Thymus (tissue), 11 donors: Measurements from ENCODE around the gene PAGR1. TPM values are rescaled to one million over a fixed set of nuclear protein-coding genes. Genes with fewer than 3 reads are reported as not detected.
"Not testable (repeated sequence)": the region's sequence is repeated elsewhere in the genome, so short reads cannot be mapped to it uniquely, and the experiment has no call there.

Experiments
- DNase-seq, 9 donors: peaks; one replicate each; pipeline ENCODE4 v3.0.0-alpha.2; 2013; ENCODE audit warnings: low spot score in 9 of 9, low read depth in 6 of 9, missing footprints in 1 of 9
- H3K27ac ChIP-seq, 2 donors: one replicate each; pipeline ENCODE4 v1.5.1; 2013; ENCODE audit warnings: control low read depth in 1 of 2, low read depth in 1 of 2, low read length in 1 of 2, mild to moderate bottlenecking in 1 of 2, moderate library complexity in 1 of 2
- H3K27me3 ChIP-seq, 2 donors: one replicate each; pipeline ENCODE4 v1.5.1; 2013; ENCODE audit warnings: low read length in 1 of 2; ENCODE audit not compliant: control insufficient read depth in 2 of 2, insufficient read depth in 1 of 2
- H3K36me3 ChIP-seq, 2 donors: one replicate each; pipeline ENCODE4 v1.5.1; 2013; ENCODE audit warnings: low read length in 1 of 2, mild to moderate bottlenecking in 1 of 2, moderate library complexity in 1 of 2; ENCODE audit not compliant: control insufficient read depth in 2 of 2, insufficient read depth in 2 of 2
- H3K4me1 ChIP-seq, 2 donors: one replicate each; pipeline ENCODE4 v1.5.1; 2013; ENCODE audit warnings: low read length in 2 of 2; ENCODE audit not compliant: control insufficient read depth in 2 of 2, insufficient read depth in 2 of 2
- H3K4me3 ChIP-seq, 2 donors: one replicate each; pipeline ENCODE4 v1.5.1; 2013; ENCODE audit warnings: low read length in 2 of 2, control low read depth in 1 of 2, mild to moderate bottlenecking in 1 of 2
- H3K9me3 ChIP-seq, 2 donors: one replicate each; pipeline ENCODE4 v1.5.1; 2013; ENCODE audit warnings: low read length in 1 of 2, mild to moderate bottlenecking in 1 of 2; ENCODE audit not compliant: control insufficient read depth in 2 of 2, insufficient read depth in 1 of 2
- WGBS: extraction: QIAGEN DNeasy Blood & Tissue Kit; methylation state at CpG from one replicate; pipeline ENCODE4 v1.1.7; 2013; 5-methylcytosine and 5-hydroxymethylcytosine counted together
- polyA plus RNA-seq: library from polyadenylated mRNA; stranded (reverse); fragments of 200-250 nt; gene quantifications from one replicate; pipeline ENCODE4 v1.2.3, GENCODE V29; 2013
- total RNA-seq: library from RNA; stranded (reverse); fragments of 120-200 nt; gene quantifications from one replicate; pipeline ENCODE4 v1.2.4, GENCODE V29; 2013
- donor health status: healthy.

Gene PAGR1
- total and polyA plus RNA-seq, 2 donors: 36.0 to 44.4 TPM

DNA sequence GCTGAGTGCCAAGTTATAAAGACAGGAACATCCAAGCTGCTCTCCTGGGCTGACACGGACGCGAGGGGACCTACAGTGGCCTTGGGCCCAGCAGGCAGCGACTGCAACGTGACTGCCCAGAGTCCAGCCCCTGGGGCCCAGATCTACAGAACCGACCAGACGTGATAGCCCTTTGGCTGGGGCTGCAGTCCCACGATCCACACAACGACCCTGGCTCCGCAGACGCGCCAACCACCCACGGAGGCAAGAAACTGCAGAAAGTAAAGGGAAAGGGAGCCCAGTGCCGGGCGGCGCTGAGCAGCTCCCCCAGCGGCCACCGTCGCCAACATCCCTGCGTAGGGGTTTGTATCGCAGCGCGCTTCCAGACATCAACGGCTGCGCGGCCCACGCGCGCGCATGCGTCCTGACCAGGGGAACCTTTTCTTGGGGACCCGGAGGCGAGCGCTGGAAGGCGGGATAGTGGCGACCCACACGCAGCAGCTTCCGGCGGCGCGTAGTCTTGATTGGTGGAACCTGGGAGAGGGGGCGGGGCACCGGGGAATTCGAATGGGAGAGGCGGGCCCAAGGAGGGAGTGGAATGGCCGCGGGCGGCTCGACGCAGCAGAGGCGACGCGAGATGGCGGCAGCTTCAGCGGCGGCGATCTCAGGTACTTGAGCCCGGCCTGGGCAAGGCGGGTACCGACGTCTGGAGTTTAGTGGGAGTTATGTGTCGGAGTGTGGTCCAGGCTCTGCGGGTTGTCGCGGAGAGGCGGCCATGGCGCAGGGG is 25.6 kb upstream of the PAGR1 start, which contains the start of gene KIF22:
TSS of gene KIF22 (plus strand) at position 569 of the 766 bp plus-strand sequence. CDS start at position 578, 9 bp downstream.
- Histone ChIP-seq H3K4me1 (peaks cover 18 to 44% of the 10 kb centered on the region in 2 donors), H3K4me3 (peak within 1 kb of the TSS; percentile 72 to 77), H3K36me3 (peaks cover 6 to 24% of the 10 kb centered on the region in 2 donors), H3K27me3 (no peaks in the 10 kb centered on the region), H3K9me3 (no peaks in the 10 kb centered on the region), H3K27ac (peak within 1 kb of the TSS; percentile 95 to 97)
- DNase-seq: peak; percentile 98 to 100 (median 99)
- 3% methylated on average over 67 of the region's 67 CpGs for WGBS

DNA sequence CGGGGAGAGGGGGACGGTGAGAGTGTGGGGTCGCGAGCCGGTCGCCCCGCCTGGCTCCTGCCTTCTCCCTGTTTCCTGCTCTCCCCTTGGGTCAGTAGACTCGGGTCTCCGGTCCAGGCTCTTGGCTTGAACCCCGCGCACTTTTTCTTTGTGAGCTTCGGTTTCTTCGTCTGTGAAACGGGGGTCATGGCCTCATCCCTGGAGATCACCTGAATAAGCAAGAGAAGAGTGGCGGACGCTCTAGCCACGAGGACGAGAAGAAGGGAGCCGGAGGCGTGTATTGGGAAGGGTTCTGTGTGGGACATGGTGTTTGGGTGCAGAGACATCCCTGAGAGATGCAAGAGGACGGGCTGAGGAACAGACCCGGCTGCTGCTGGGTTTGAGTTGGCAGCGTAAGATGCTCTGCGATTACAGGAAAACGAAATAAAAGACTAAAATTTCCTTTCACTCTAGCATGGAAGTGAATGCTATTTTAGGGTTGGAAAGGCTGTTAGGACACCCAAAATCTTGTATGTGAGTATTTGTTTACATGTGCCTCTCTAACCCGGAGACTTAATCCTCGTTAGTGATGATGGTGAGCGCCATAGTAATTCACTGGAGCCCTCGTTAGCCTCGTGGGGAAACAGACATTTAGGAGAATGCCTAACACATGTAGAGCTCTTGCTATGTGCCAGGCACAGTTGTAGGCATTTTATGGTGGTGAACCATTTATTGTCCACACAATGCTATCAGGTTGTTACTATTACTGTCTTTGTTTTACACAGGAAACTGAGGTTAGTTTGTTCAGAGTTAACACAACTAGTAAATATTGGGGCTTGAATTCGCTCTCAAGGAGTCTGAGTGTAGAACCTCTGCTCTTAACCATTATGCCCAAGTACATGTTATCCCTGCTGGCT is 24.8 kb upstream of the PAGR1 start:
- H3K36me3 ChIP-seq: peaks cover 6 to 30% of the 10 kb centered on the region in 2 donors
- H3K9me3 ChIP-seq: no peaks in the 10 kb centered on the region
- peak overlapping the region; percentile 67 to 77 for H3K27ac ChIP-seq
- 2% methylated on average over 31 of the region's 31 CpGs for WGBS
- H3K4me3 ChIP-seq: peak overlapping the region; percentile 72 to 77
- H3K27me3 ChIP-seq: no peaks in the 10 kb centered on the region
- H3K4me1 ChIP-seq: peaks cover 18 to 41% of the 10 kb centered on the region in 2 donors
- peak in 1 of 9 donors; percentile 48 for DNase-seq

DNA sequence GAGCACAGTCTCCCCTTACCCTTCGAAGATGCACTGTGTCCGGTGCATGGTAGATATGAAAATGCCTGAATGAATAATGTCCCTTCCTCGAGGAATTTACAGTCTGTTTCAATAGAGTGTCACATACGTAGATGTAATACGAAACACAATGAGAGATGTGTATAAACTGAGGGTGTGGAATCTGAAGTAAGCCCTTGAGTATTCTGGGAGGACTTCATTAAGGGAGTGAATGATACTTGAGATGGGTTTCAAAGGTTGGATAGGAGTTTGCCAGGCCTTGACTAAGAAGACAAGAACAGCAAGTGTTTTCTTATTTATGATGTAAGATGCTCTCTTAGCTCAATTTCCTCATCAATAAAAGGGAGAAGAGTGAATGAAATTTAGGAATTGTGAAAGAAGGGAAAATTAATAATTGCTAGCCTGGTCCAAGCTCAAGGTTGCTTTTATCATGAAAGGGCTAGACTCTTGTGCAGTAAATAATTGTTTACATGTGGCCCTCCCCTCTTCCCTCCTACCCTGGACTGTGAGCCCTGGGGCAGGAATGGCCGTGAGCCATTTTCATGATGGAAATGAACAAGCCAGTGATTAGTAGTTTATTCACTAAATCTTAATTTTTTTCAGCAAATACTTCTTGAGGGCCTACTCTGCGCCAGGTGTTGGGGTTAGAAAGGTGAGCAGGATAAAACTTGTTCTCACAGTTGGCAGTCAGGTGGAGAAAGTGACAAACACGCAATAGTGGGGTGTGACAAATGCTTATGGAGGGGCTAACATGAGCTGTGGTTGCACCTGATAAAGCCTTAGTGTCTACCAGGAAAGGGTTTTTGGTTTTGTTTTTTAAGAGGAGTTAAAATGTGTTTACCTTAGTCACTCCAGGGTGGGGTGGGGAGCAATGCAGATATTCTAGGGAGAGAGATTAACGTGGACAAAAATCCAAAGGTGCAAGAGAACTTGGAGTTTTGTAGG is 23.8 kb upstream of the PAGR1 start:
- H3K4me3 ChIP-seq: peak overlapping the region; percentile 72 to 77
- H3K4me1 ChIP-seq: peaks cover 18 to 41% of the 10 kb centered on the region in 2 donors
- no peak overlapping the region for H3K27ac ChIP-seq
- 86% methylated on average over 9 of the region's 9 CpGs for WGBS
- no peak for DNase-seq
- H3K9me3 ChIP-seq: no peaks in the 10 kb centered on the region
- H3K36me3 ChIP-seq: peaks cover 16 to 40% of the 10 kb centered on the region in 2 donors
- no peaks in the 10 kb centered on the region for H3K27me3 ChIP-seq

GRCh38 chr16:29793153-29793552 is 22.8 kb upstream of the PAGR1 start:
- H3K27me3 ChIP-seq, H3K4me3 ChIP-seq, DNase-seq, H3K9me3 ChIP-seq, H3K27ac ChIP-seq: not testable (repeated sequence)
- WGBS: 98% methylated on average over 18 of the region's 18 CpGs
- H3K4me1 ChIP-seq: peaks cover 18 to 41% of the 10 kb centered on the region in 2 donors
- peaks cover 26 to 50% of the 10 kb centered on the region in 2 donors for H3K36me3 ChIP-seq

- no peak overlapping the region for H3K4me3 ChIP-seq
- H3K27ac ChIP-seq: no peak overlapping the region
- H3K4me1 ChIP-seq: peaks cover 18 to 41% of the 10 kb centered on the region in 2 donors
- H3K27me3 ChIP-seq: no peaks in the 10 kb centered on the region
- no peak for DNase-seq
- 98% methylated on average over 3 of the region's 3 CpGs for WGBS
- no peaks in the 10 kb centered on the region for H3K9me3 ChIP-seq
- H3K36me3 ChIP-seq: peaks cover 37 to 61% of the 10 kb centered on the region in 2 donors
These were observed 21.7 kb upstream of the PAGR1 start for GRCh38 chr16:29794231-29794710.

- Histone ChIP-seq H3K27ac (no peak overlapping the region), H3K9me3 (no peaks in the 10 kb centered on the region), H3K36me3 (peaks cover 44 to 71% of the 10 kb centered on the region in 2 donors), H3K27me3 (no peaks in the 10 kb centered on the region), H3K4me1 (peaks cover 11 to 20% of the 10 kb centered on the region in 2 donors), H3K4me3 (no peak overlapping the region)
- DNase-seq: no peak
- 97% methylated on average over 8 of the region's 8 CpGs for WGBS
These were observed 13.5 kb upstream of the PAGR1 start for GRCh38 chr16:29802416-29802935.

DNA sequence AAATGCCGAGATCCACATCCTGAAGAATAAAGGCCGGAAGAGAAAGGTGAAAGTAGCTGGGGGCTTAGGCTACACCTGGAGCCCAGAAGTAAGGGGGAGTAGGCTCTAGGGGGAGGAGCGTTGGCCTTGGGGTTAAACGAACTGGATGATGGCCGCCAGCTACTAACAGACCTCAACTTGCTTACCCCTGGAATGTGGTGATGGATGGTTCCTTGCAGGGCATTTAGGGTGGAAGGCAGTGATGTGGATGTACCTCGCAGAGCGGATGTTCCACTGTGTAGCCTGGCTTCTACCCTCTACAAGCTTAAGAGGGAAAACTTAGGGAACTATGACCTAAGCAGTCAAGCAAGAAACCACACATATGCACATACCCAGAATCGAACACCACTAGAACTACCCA is 11.9 kb upstream of the PAGR1 start:
- Histone ChIP-seq H3K27ac (peak overlapping the region; percentile 58 to 98), H3K4me1 (peaks cover 17 to 34% of the 10 kb centered on the region in 2 donors), H3K27me3 (no peaks in the 10 kb centered on the region), H3K36me3 (peaks cover 37 to 71% of the 10 kb centered on the region in 2 donors), H3K9me3 (no peaks in the 10 kb centered on the region), H3K4me3 (peak overlapping the region in 1 of 2 donors; percentile 4)
- 87% methylated on average over 8 of the region's 8 CpGs for WGBS
- DNase-seq: no peak
